ENCODE data around the gene CACNG1. TPM values are rescaled to one million over a fixed set of nuclear protein-coding genes. Genes with fewer than 3 reads are reported as not detected.

CACNG1 gene
- total and polyA plus RNA-seq, 8 donors: not detected

GRCh38 chr17:67076290-67076689, 31.9 kb downstream of the CACNG1 start:
- TF ChIP-seq, protein P1, sequence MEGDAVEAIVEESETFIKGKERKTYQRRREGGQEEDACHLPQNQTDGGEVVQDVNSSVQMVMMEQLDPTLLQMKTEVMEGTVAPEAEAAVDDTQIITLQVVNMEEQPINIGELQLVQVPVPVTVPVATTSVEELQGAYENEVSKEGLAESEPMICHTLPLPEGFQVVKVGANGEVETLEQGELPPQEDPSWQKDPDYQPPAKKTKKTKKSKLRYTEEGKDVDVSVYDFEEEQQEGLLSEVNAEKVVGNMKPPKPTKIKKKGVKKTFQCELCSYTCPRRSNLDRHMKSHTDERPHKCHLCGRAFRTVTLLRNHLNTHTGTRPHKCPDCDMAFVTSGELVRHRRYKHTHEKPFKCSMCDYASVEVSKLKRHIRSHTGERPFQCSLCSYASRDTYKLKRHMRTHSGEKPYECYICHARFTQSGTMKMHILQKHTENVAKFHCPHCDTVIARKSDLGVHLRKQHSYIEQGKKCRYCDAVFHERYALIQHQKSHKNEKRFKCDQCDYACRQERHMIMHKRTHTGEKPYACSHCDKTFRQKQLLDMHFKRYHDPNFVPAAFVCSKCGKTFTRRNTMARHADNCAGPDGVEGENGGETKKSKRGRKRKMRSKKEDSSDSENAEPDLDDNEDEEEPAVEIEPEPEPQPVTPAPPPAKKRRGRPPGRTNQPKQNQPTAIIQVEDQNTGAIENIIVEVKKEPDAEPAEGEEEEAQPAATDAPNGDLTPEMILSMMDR (IDR thresholded peaks at IDR 0.05): no peak
- H3K9me3 ChIP-seq: no peaks in the 10 kb centered on the region
- no peaks in the 10 kb centered on the region for H3K4me1 ChIP-seq
- H3K4me3 ChIP-seq: no peak overlapping the region
- ATAC-seq: no peak
- intact Hi-C loops (cut with DNase I): no loop called here
- peaks cover 0 to 38% of the 10 kb centered on the region in 2 donors for H3K36me3 ChIP-seq
- peak in 2 of 4 donors; percentile 6 to 30 for DNase-seq
- H3K27me3 ChIP-seq: no peaks in the 10 kb centered on the region
- H3K27ac ChIP-seq: no peak overlapping the region

- H3K27ac ChIP-seq: no peak overlapping the region
- H3K36me3 ChIP-seq: peaks cover 0 to 50% of the 10 kb centered on the region in 2 donors
- DNase-seq (no peak), ATAC-seq (no peak)
- H3K27me3 ChIP-seq: no peaks in the 10 kb centered on the region
- TF ChIP-seq, protein P1 (IDR thresholded peaks at IDR 0.05): no peak
- H3K4me1 ChIP-seq: no peaks in the 10 kb centered on the region
- intact Hi-C loops (cut with DNase I): no loop called here
- no peaks in the 10 kb centered on the region for H3K9me3 ChIP-seq
- no peak overlapping the region for H3K4me3 ChIP-seq
These were observed 33.9 kb downstream of the CACNG1 start for GRCh38 chr17:67078292-67078691.

DNA sequence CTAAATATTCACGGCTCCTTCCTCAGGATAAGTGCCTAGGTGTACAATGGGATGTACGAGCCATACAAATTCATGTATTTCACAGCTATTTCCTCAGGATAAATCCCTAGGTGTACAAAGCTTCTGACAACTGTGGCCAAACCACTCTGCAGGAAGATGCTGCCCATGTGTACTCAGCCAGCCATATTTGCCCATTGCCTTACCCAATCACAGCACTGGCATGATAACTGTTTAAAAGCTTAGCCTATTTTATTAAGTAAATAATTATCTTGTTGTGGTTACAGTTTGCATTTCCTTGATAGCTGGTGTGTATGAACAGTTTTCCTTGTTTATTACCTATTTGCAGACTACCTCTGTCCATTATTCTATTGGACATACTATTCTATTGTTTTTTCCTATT, 35.1 kb downstream of the CACNG1 start:
- DNase-seq: no peak
- H3K27me3 ChIP-seq: no peaks in the 10 kb centered on the region
- H3K4me1 ChIP-seq: no peaks in the 10 kb centered on the region
- no peak for ATAC-seq
- no peak overlapping the region for H3K4me3 ChIP-seq
- H3K27ac ChIP-seq: no peak overlapping the region
- TF ChIP-seq, protein P1 (IDR thresholded peaks at IDR 0.05): no peak
- intact Hi-C loops (cut with DNase I): no loop called here
- H3K36me3 ChIP-seq: peaks cover 0 to 52% of the 10 kb centered on the region in 2 donors
- H3K9me3 ChIP-seq: no peaks in the 10 kb centered on the region

DNA sequence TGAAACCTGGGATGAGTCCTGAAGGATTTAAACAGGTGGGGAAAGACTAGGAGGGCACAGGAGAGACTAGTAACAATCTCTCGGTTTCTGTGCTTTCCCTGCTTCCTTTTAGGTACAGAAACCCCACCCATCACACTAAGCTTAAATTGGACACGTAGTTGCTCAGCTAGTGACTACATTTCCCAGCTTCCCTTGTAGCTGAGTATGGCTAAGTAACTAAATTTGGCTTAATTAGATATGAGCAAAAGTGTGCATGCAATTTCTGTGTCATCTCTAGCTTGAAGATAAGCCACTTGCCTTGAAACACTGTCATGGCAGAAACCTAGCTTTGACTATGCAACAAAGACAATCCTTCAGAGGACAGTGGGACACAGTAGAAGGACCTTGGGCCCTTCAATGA, 36.5 kb downstream of the CACNG1 start:
- Histone ChIP-seq H3K27me3 (no peaks in the 10 kb centered on the region), H3K36me3 (peaks cover 0 to 58% of the 10 kb centered on the region in 2 donors), H3K9me3 (no peaks in the 10 kb centered on the region), H3K4me3 (no peak overlapping the region), H3K27ac (no peak overlapping the region), H3K4me1 (no peaks in the 10 kb centered on the region)
- ATAC-seq: no peak
- intact Hi-C loops (cut with DNase I): no loop called here
- TF ChIP-seq, protein P1 (IDR thresholded peaks at IDR 0.05): no peak
- DNase-seq: no peak

DNA sequence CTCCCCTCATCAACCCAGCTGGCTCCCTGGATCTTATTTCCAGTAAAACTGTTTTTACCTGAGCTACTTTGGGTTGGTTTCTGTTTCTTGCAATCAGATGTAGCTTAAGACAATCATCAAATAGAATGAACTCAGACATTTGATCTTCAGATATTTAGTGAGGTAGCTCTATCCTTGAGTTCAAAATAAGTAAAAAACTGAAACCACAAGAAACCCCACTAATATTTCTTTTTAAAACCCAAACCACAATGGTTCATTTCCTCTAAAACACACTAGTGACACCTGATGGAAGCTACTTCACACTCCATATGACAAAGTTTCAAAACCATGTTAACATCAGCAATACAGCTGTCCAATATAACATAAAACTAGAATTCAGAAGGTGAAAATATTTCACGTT, 37.8 kb downstream of the CACNG1 start:
- ATAC-seq (no peak), DNase-seq (no peak)
- Histone ChIP-seq H3K27me3 (no peaks in the 10 kb centered on the region), H3K27ac (no peak overlapping the region), H3K36me3 (peaks cover 0 to 60% of the 10 kb centered on the region in 2 donors), H3K9me3 (no peaks in the 10 kb centered on the region), H3K4me3 (no peak overlapping the region), H3K4me1 (no peaks in the 10 kb centered on the region)
- intact Hi-C loops (cut with DNase I): no loop called here
- TF ChIP-seq, protein P1 (IDR thresholded peaks at IDR 0.05): no peak

All from left lung (tissue), 10 donors.